Muscle of leg (tissue), 11 donors: ENCODE data around the gene SLC10A1. TPM values are rescaled to one million over a fixed set of nuclear protein-coding genes. Genes with fewer than 3 reads are reported as not detected.
"Not testable (repeated sequence)": the region's sequence is repeated elsewhere in the genome, so short reads cannot be mapped to it uniquely, and the experiment has no call there.

ENCODE experiments used
- DNase-seq: peaks from one replicate; pipeline ENCODE4 v3.0.0; 2013
- H3K27ac ChIP-seq: one replicate; pipeline ENCODE4 v1.5.1; 2013; ENCODE audit warnings: mild to moderate bottlenecking, low read length, control low read depth
- H3K27me3 ChIP-seq: one replicate; pipeline ENCODE4 v1.6.1; 2013; ENCODE audit warnings: low read length; ENCODE audit not compliant: control insufficient read depth, insufficient read depth
- H3K36me3 ChIP-seq: one replicate; pipeline ENCODE4 v1.6.1; 2013; ENCODE audit warnings: low read length; ENCODE audit not compliant: control insufficient read depth, insufficient read depth
- H3K4me1 ChIP-seq: one replicate; pipeline ENCODE4 v1.6.1; 2013; ENCODE audit warnings: low read length; ENCODE audit not compliant: control insufficient read depth, insufficient read depth
- H3K4me3 ChIP-seq: one replicate; pipeline ENCODE4 v1.5.1; 2013; ENCODE audit warnings: low read length, control low read depth
- H3K9me3 ChIP-seq: replicated peaks from 2 replicates; pipeline ENCODE4 v1.6.1; 2013; ENCODE audit warnings: low read depth, low read length; ENCODE audit not compliant: control insufficient read depth
- WGBS: methylation state at CpG from one replicate; pipeline ENCODE4 v1.1.5; 2013; ENCODE audit warnings: missing lambda C conversion rate; ENCODE audit not compliant: insufficient coverage; 5-methylcytosine and 5-hydroxymethylcytosine counted together
- polyA plus RNA-seq, 8 donors: library from polyadenylated mRNA; unstranded; fragments of 120-200 nt; gene quantifications; one replicate each; pipeline versions ENCODE4 v1.2.1 to v1.2.3, GENCODE V29; 2013; ENCODE audit warnings: inconsistent platforms in 1 of 8, low replicate concordance in 1 of 8; ENCODE audit not compliant: insufficient read length in 8 of 8, insufficient read depth in 1 of 8
- total RNA-seq: library from RNA; stranded (reverse); fragments of 120-200 nt; gene quantifications from one replicate; pipeline ENCODE4 v1.2.4, GENCODE V29; 2013

SLC10A1 gene
- total and polyA plus RNA-seq, 9 donors = 0.06 to 0.09 TPM; not detected in 7

GRCh38 chr14:69755296-69755695 lies 41.7 kb downstream of the SLC10A1 start:
- DNase-seq = no peak
- H3K36me3 ChIP-seq = no peaks in the 10 kb centered on the region
- H3K27ac ChIP-seq = no peak overlapping the region
- no peaks in the 10 kb centered on the region for H3K9me3 ChIP-seq
- H3K4me3 ChIP-seq = no peak overlapping the region
- H3K4me1 ChIP-seq = no peaks in the 10 kb centered on the region
- H3K27me3 ChIP-seq = no peaks in the 10 kb centered on the region

GRCh38 chr14:69754487-69754886 lies 42.6 kb downstream of the SLC10A1 start:
- no peaks in the 10 kb centered on the region for H3K36me3 ChIP-seq
- H3K4me3 ChIP-seq = no peak overlapping the region
- H3K4me1 ChIP-seq = no peaks in the 10 kb centered on the region
- no peak for DNase-seq
- no peaks in the 10 kb centered on the region for H3K9me3 ChIP-seq
- WGBS = 94% methylated on average over 2 of the region's 2 CpGs
- no peaks in the 10 kb centered on the region for H3K27me3 ChIP-seq
- no peak overlapping the region for H3K27ac ChIP-seq

- no peak overlapping the region for H3K27ac ChIP-seq
- no peaks in the 10 kb centered on the region for H3K27me3 ChIP-seq
- no peaks in the 10 kb centered on the region for H3K36me3 ChIP-seq
- H3K9me3 ChIP-seq = no peaks in the 10 kb centered on the region
- DNase-seq = no peak
- WGBS = 100% methylated on average over 1 of the region's 1 CpG
- no peaks in the 10 kb centered on the region for H3K4me1 ChIP-seq
- H3K4me3 ChIP-seq = no peak overlapping the region
These were observed 43.2 kb downstream of the SLC10A1 start for GRCh38 chr14:69753860-69754259.

GRCh38 chr14:69752773-69753172 lies 44.3 kb downstream of the SLC10A1 start:
- no CpG with 5 or more reads among the region's 1 CpG for WGBS
- no peaks in the 10 kb centered on the region for H3K4me1 ChIP-seq
- no peaks in the 10 kb centered on the region for H3K27me3 ChIP-seq
- H3K36me3 ChIP-seq = no peaks in the 10 kb centered on the region
- DNase-seq = no peak
- no peak overlapping the region for H3K4me3 ChIP-seq
- no peaks in the 10 kb centered on the region for H3K9me3 ChIP-seq
- no peak overlapping the region for H3K27ac ChIP-seq

GRCh38 chr14:69750495-69750894 lies 46.5 kb downstream of the SLC10A1 start:
- H3K27me3 ChIP-seq = no peaks in the 10 kb centered on the region
- no CpG with 5 or more reads among the region's 2 CpGs for WGBS
- no peak for DNase-seq
- H3K4me3 ChIP-seq = no peak overlapping the region
- no peaks in the 10 kb centered on the region for H3K9me3 ChIP-seq
- no peaks in the 10 kb centered on the region for H3K4me1 ChIP-seq
- no peaks in the 10 kb centered on the region for H3K36me3 ChIP-seq
- H3K27ac ChIP-seq = no peak overlapping the region

GRCh38 chr14:69749956-69750355 lies 47.1 kb downstream of the SLC10A1 start:
- Histone ChIP-seq H3K9me3 (no peaks in the 10 kb centered on the region), H3K4me1 (no peaks in the 10 kb centered on the region), H3K36me3 (no peaks in the 10 kb centered on the region), H3K27me3 (no peaks in the 10 kb centered on the region), H3K4me3 (no peak overlapping the region), H3K27ac (no peak overlapping the region)
- no CpG with 5 or more reads among the region's 1 CpG for WGBS
- no peak for DNase-seq

GRCh38 chr14:69741055-69741454 lies 56.0 kb downstream of the SLC10A1 start:
- no peak for DNase-seq
- H3K27me3 ChIP-seq = peaks cover 4% of the 10 kb centered on the region
- H3K4me1 ChIP-seq = no peaks in the 10 kb centered on the region
- H3K36me3 ChIP-seq = no peaks in the 10 kb centered on the region
- H3K4me3 ChIP-seq = no peak overlapping the region
- WGBS = no CpG with 5 or more reads among the region's 1 CpG
- peaks cover 7% of the 10 kb centered on the region for H3K9me3 ChIP-seq
- no peak overlapping the region for H3K27ac ChIP-seq

- not testable (repeated sequence) for H3K27me3 ChIP-seq, H3K4me1 ChIP-seq, DNase-seq, H3K4me3 ChIP-seq, H3K27ac ChIP-seq, H3K9me3 ChIP-seq, H3K36me3 ChIP-seq
- WGBS = 81% methylated on average over 4 of the region's 4 CpGs
These were observed 60.6 kb downstream of the SLC10A1 start for GRCh38 chr14:69736405-69736804.

- not testable (repeated sequence) for H3K27ac ChIP-seq, DNase-seq
- 90% methylated on average over 6 of the region's 8 CpGs for WGBS
These were observed 65.0 kb downstream of the SLC10A1 start for GRCh38 chr14:69731919-69732598.

GRCh38 chr14:69727860-69728259 lies 69.2 kb downstream of the SLC10A1 start:
- Histone ChIP-seq H3K9me3 (no peaks in the 10 kb centered on the region), H3K4me3 (no peak overlapping the region), H3K4me1 (peaks cover 6% of the 10 kb centered on the region), H3K27me3 (peaks cover 3% of the 10 kb centered on the region), H3K27ac (no peak overlapping the region), H3K36me3 (no peaks in the 10 kb centered on the region)
- DNase-seq = no peak
- 85% methylated on average over 4 of the region's 4 CpGs for WGBS

More at GRCh38 chr14:69731919-69732598, 65.0 kb downstream of the SLC10A1 start:
- not testable (repeated sequence) for H3K36me3 ChIP-seq, H3K4me1 ChIP-seq, H3K27me3 ChIP-seq, H3K9me3 ChIP-seq, H3K4me3 ChIP-seq
